ENCODE results near the gene LBR. TPM values are rescaled to one million over a fixed set of nuclear protein-coding genes. Genes with fewer than 3 reads are reported as not detected.

LBR gene
- total RNA-seq, 4 donors from 2014 or later = 33.1 to 46.7 (median 36.8) TPM

DNA sequence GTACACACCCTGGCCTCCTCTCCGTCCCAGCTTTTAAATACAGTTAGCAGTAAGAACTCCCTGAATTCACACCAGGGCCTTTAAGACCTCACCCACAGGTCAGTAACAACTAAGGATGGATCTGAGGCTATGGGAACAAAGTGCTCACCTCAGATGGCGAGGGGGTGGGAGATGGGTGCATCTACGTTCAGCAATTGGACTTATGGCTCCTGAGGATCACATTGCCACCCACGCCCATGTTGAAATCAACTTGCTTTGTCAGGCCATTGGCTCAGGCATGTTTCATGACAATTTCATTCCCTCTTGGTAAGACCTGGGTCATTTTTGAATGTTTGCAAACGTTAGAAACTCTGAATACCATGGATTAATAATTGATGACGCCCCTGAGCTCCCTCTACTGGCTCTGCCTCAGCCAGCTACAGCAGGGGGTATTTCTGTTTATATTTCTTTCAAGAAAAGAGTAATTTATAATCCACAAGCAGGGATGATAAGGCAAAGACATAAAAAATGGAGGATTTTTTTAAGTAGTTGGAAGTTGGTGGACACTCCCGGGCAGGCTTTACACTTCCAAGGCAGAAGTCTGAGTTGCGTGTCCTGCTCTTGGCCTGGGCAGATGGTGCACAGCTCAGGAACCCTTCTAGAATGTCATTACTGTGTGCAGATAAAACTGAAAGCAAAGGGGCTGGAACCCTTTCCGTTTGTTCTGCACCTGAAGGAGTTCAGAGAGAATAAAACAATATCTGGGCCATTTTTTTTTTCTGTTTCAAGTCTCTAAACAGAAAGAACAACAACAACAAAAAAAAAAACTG is 13.7 kb upstream of the LBR start:
- 73 to 83% methylated on average over 9 of the region's 9 CpGs for WGBS, 2 donors
- Histone ChIP-seq H3K27me3 (no peaks in the 10 kb centered on the region), H3K4me1 (peaks cover 15 to 36% of the 10 kb centered on the region in 2 donors), H3K9me3 (no peaks in the 10 kb centered on the region), H3K4me3 (replicated peaks in 1 of 3) (no peak overlapping the region), H3K36me3 (no peaks in the 10 kb centered on the region), H3K27ac (peak overlapping the region in 1 of 3 donors; percentile 29)
- intact Hi-C loops (cut with DNase I) = no loop called here
- TF ChIP-seq, protein P1, sequence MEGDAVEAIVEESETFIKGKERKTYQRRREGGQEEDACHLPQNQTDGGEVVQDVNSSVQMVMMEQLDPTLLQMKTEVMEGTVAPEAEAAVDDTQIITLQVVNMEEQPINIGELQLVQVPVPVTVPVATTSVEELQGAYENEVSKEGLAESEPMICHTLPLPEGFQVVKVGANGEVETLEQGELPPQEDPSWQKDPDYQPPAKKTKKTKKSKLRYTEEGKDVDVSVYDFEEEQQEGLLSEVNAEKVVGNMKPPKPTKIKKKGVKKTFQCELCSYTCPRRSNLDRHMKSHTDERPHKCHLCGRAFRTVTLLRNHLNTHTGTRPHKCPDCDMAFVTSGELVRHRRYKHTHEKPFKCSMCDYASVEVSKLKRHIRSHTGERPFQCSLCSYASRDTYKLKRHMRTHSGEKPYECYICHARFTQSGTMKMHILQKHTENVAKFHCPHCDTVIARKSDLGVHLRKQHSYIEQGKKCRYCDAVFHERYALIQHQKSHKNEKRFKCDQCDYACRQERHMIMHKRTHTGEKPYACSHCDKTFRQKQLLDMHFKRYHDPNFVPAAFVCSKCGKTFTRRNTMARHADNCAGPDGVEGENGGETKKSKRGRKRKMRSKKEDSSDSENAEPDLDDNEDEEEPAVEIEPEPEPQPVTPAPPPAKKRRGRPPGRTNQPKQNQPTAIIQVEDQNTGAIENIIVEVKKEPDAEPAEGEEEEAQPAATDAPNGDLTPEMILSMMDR (IDR thresholded peaks at IDR 0.05) = no peak
- TF ChIP-seq POLR2A (IDR thresholded peaks at IDR 0.05) = no peak
- no peak for DNase-seq

DNA sequence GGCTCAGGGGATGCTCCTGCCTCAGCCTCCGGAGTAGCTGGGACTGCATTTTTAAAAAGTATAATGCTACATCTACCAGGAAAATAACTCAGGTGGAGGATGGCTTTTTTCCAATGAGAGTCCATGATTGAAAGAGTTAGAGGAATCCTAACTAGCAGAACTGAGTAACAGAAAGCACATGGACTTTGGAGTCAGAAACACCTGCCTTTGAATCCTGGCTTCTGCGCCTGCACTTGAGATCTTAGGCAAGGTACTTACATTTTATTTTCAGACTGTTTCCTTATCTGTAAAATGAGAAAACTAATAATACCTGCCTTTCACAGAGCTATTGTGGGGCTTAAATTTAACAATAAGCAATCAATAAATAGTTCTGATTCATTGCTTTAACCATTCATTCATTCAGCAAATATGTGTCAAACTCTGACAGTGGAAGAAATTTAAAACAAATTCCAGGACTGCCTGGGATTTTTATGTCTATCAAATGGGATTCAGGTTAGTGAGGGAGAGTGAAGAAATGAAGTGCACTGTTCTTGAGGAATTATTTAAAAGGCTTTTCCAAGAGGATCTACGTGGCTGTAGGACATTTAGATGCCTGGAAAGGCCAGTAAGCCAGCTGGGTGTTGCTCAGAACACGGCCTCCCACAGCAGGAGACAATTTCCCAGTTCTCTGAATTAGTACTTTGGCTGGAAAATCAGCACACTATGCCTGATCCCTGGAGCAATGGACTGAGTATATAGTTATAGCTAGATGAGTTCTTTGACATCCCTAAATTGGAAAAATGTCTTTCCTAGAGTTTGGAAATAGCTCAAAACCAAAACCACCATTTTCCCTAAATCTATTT is 12.8 kb upstream of the LBR start:
- peaks cover 6 to 26% of the 10 kb centered on the region in 2 donors for H3K4me1 ChIP-seq
- no peak overlapping the region for H3K4me3 ChIP-seq (replicated peaks in 1 of 3)
- TF ChIP-seq, protein P1 (IDR thresholded peaks at IDR 0.05) = no peak
- no peak for TF ChIP-seq POLR2A (IDR thresholded peaks at IDR 0.05)
- DNase-seq = no peak
- intact Hi-C loops (cut with DNase I) = no loop called here
- no peaks in the 10 kb centered on the region for H3K36me3 ChIP-seq
- no peaks in the 10 kb centered on the region for H3K9me3 ChIP-seq
- H3K27ac ChIP-seq = no peak overlapping the region
- 81 to 88% methylated on average over 4 of the region's 4 CpGs for WGBS, 2 donors
- H3K27me3 ChIP-seq = no peaks in the 10 kb centered on the region

DNA sequence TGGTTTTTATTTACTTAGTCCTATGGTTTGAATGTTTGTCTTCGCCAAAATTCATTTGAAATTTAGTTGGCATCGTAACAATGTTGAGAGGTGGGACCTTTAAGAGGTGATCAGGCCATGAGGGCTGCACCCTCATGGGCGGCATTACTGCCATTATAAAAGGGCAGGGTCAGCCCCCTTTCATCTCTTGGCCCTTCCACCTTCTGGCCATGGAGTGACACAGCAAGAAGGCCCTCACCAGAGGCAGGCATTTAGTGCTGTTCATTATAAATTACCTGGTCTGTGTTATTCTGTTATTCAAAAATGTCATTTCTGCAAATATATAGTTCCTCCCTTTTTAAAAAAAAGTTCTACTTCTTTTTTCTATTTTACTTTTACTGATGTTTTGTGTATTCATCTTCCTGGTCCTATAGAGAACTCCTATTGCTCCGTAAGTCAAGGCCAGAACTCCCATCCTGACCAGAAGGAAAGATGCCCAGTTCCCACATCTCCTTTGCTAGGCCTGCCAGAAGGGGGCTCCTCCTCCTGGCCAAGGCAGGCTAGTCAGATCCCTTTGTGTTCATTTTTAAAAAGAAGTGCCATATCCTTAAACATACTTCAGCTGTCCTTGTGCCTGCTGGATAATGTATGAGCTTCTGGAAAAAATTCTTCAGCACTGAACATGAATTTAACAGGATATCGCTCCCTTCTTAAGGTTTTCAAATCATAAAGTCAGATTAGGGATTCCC is 10.0 kb upstream of the LBR start:
- H3K4me3 ChIP-seq (replicated peaks in 1 of 3) = no peak overlapping the region
- no peak for DNase-seq
- H3K36me3 ChIP-seq = no peaks in the 10 kb centered on the region
- TF ChIP-seq, protein P1 (IDR thresholded peaks at IDR 0.05) = no peak
- no peak for TF ChIP-seq POLR2A (IDR thresholded peaks at IDR 0.05)
- 94 to 95% methylated on average over 5 of the region's 5 CpGs for WGBS, 2 donors
- H3K27ac ChIP-seq = no peak overlapping the region
- intact Hi-C loops (cut with DNase I) = no loop called here
- H3K4me1 ChIP-seq = peaks cover under 1 to 8% of the 10 kb centered on the region in 2 donors
- H3K9me3 ChIP-seq = no peaks in the 10 kb centered on the region
- no peaks in the 10 kb centered on the region for H3K27me3 ChIP-seq

DNA sequence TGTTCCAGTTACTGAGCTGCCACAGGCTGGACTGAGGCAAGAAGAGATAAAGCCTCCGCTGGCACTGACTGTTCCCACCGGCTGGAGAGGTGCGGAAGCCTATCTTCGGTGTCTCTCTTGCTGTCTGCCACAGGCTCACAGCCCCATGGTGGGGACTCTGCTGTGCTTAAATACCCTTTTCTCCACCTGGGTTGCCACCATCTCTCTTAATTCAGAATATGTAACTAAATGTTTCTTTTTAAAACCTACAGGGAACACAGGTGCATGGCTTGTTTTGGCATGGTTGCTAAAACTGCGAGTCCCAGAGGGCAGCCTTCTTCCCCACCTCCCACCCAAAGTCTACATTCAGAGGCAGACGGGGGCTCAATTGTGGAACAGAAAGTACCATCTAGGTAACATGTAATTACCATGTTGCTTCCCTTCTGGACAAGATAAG is 8.1 kb upstream of the LBR start:
- DNase-seq = no peak
- no peaks in the 10 kb centered on the region for H3K27me3 ChIP-seq
- TF ChIP-seq, protein P1 (IDR thresholded peaks at IDR 0.05) = no peak
- TF ChIP-seq POLR2A (IDR thresholded peaks at IDR 0.05) = no peak
- H3K4me3 ChIP-seq (replicated peaks in 1 of 3) = no peak overlapping the region
- H3K9me3 ChIP-seq = no peaks in the 10 kb centered on the region
- no peaks in the 10 kb centered on the region for H3K4me1 ChIP-seq
- intact Hi-C loops (cut with DNase I) = no loop called here
- 76 to 83% methylated on average over 6 of the region's 6 CpGs for WGBS, 2 donors
- H3K36me3 ChIP-seq = no peaks in the 10 kb centered on the region
- H3K27ac ChIP-seq = no peak overlapping the region

Measured in thyroid gland (tissue), 4 donors.